C4-2B (cell line): Measurements from ENCODE around the gene BSCL2.

Experiments
- ZFX ChIP-seq: fragments of 450-650 bp; IDR thresholded peaks from 2 replicates; pipeline ENCODE4 v1.6.1; 2017
- TF ChIP-seq, protein P1 (sequence below): fragments of 450-650 bp; conservative IDR thresholded peaks from 2 replicates; pipeline ENCODE4 v1.5.1; 2017; ENCODE audit warnings: mild to moderate bottlenecking

DNA sequence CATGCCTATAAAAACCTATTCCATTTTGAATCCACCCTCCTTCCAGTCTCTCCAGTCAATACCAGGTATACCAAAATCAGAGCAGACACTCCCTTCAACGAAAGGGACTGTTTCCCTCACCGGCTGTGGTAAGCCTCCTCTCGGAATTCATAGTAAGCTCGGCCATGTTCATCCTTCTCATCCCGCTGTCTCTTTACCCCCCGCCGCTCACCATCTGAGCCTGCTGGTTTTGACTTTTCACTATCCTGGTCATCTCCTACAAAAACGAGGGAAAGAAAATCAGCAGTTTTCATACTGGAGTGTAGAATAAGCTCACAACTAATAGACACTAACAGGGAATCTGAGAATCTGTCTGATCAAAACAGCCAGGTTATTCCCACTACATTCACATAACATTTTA, 16.9 kb upstream of the BSCL2 start:
- TF ChIP-seq, protein P1, sequence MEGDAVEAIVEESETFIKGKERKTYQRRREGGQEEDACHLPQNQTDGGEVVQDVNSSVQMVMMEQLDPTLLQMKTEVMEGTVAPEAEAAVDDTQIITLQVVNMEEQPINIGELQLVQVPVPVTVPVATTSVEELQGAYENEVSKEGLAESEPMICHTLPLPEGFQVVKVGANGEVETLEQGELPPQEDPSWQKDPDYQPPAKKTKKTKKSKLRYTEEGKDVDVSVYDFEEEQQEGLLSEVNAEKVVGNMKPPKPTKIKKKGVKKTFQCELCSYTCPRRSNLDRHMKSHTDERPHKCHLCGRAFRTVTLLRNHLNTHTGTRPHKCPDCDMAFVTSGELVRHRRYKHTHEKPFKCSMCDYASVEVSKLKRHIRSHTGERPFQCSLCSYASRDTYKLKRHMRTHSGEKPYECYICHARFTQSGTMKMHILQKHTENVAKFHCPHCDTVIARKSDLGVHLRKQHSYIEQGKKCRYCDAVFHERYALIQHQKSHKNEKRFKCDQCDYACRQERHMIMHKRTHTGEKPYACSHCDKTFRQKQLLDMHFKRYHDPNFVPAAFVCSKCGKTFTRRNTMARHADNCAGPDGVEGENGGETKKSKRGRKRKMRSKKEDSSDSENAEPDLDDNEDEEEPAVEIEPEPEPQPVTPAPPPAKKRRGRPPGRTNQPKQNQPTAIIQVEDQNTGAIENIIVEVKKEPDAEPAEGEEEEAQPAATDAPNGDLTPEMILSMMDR = no peak
- no peak for TF ChIP-seq ZFX
